ENCODE measurements around the gene PHF10.
"Not testable (repeated sequence)": the region's sequence is repeated elsewhere in the genome, so short reads cannot be mapped to it uniquely, and the experiment has no call there.

The PHF10 gene

GRCh38 chr6:169723200-169723909 is 945 bp downstream of the PHF10 start:
- peak; percentile 61 for DNase-seq (ENCODE audit: low read depth)

DNA sequence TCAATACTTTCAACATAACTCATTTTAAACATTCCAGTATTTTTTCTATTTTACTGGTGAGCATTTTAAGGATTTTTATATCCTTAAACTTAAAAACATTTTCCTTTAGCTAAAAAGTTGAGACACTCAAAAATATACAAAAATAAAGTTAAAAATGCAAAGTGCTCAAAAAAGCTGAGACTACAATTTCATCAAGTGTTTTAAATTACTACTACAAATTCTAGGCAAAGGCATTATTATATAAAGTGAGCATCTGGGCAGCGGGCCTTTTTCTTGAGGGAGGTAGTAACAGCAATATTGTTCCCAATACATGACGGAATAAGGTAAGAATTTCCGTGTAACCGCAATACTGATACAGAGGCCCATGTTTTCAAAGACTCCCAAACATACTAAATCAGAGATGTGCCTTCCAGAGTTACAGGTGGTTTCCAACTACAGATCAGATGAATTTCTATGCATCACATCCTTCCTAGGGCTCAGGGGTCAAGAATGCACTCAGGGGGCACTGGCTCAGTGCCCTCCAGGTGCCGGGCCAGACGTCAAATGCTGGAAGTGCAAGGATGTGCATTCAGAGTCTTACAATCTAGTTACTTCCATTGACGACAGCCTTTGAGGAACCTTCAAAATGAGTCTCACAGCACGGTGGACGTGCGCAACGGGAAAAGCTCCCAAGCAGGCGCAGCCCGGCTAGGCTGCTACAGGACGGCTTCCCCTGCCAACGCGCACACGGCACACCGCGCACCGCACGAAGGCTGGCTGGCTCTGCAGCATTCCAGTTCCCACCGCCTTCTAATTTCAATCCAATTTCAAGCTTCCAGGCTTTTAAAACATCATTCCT is 1.7 kb downstream of the PHF10 start:
- DNase-seq (ENCODE audit: low read depth), result no peak

GRCh38 chr6:169720207-169720855 is 4.0 kb downstream of the PHF10 start:
- no peak for DNase-seq (ENCODE audit: low read depth)

- DNase-seq (ENCODE audit: low read depth), result no peak
Measured at GRCh38 chr6:169719117-169719516, 5.2 kb downstream of the PHF10 start.

GRCh38 chr6:169714595-169714994 is 9.7 kb downstream of the PHF10 start:
- DNase-seq (ENCODE audit: low read depth), result no peak

DNA sequence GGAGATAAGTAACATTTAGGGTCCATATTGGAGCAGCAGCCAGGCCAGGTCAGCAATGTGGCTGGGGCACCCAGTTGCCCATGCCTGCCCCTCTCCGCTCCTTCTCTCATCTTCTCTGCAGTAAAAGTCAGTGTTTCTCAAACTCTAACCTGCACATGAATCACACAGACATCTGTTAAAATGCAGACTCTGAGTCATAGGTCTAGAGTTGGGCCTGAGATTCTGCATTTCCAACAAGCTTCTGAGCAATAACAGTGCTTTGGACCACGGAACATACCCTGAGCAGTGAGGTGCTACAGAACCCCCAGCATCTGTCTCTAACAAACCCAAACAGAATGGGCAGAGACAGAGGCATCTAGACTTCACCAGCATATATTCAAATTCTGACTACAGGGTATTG is 10.1 kb downstream of the PHF10 start:
- DNase-seq (ENCODE audit: low read depth), result no peak

GRCh38 chr6:169710009-169710408 is 14.3 kb downstream of the PHF10 start:
- DNase-seq (ENCODE audit: low read depth), result no peak

GRCh38 chr6:169709293-169709692 is 15.0 kb downstream of the PHF10 start:
- no peak for DNase-seq (ENCODE audit: low read depth)

- no peak for DNase-seq (ENCODE audit: low read depth)
Measured at GRCh38 chr6:169707772-169708171, 16.5 kb downstream of the PHF10 start.

GRCh38 chr6:169702840-169703246 is 21.5 kb downstream of the PHF10 start:
- no peak for DNase-seq (ENCODE audit: low read depth)

DNA sequence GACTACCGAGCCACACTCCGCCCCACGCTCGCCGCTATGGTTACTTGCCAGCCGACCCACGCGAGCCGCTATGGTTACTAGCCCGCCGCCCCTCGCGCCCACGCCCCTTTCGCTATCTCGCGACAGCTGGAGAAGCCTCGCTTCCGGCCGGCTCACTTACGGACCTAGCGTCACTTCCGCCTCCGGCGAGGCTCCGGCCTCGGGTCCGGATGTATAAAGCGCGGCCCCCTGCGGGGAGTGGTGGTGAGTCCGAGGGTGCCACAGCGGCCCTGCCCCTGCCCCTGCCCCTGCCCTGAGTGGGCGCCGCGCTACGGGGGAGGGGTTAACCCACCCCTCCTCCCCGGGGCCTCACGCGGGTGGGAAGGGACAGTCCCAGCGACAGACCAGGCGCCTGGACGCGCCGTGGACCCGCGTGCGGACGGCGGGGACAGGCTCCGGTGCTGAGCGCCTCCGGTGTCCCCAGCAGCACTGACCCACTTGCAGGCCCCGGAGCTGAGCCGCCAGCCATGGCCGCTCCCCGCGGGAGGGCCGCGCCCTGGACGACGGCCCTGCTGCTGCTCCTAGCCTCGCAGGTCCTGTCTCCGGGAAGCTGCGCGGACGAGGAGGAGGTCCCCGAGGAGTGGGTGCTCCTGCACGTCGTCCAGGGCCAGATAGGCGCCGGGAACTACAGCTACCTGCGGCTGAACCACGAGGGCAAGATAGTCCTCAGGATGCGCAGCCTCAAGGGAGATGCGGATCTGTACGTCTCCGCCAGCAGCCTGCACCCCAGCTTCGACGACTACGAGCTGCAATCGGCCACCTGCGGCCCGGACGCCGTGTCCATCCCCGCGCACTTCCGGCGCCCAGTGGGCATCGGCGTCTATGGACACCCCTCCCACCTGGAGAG is 22.1 kb downstream of the PHF10 start, which contains the start of the genes C6orf120 and WDR27:
TSS of gene C6orf120 (plus strand) at position 173 of the 886 bp plus-strand sequence. CDS start at position 507, 334 bp downstream.
TSS of gene WDR27 (minus strand) at position 76 of the 886 bp plus-strand sequence. CDS start 13,024 bp downstream, outside the sequence.
- peak; percentile 99 for DNase-seq (ENCODE audit: low read depth)

DNA sequence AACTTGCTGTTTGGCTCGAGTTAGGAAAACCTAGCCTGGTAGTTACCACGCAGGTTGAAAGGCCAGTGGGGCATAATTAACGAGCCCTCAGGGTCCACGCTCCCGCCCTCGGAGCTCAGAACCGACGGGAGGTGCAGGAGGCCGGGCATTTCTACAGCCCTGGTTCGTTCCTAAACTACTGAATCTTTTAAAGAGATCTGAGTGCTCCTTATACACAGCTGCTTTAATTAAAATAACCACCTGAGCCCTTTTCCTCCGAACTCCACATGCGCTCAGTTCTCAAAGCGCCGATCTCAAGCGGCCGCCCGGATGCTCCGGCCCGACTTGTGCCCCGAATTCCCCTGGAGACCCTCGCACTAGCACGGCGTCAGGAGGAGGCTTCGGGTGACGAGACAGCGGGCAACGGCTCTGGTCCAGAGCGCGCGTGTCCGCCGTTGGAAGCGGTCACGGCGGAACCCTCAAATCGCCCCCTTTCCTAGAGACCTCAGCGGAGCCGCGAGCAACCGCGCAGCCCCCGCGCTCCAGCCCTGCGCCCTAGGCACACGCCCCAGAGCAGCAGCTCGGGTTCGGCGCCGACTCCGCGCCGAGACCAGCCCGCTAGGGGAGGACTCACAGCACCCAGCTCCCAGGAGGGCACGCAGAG is 22.9 kb downstream of the PHF10 start:
- DNase-seq (ENCODE audit: low read depth), result no peak

DNA sequence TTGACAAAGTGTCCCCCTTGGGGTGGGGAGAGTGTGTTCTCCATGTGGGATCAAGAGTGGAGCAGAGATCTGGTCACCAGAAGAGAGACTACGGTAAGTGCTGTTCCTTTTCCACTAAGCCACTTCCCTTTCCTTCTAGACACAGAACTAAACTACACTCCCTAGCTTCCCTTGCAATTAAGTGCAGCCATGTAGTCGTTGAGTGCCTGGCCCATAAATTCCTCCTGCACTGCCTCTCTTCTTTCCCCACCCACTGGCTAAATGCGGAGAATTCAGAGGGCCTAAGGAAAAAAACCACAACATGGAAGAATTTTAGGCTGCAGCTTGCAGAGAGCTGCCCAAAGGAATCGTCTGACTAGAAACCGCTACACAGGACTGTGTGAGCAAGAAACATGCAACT is 24.0 kb downstream of the PHF10 start:
- DNase-seq (ENCODE audit: low read depth), result no peak

DNA sequence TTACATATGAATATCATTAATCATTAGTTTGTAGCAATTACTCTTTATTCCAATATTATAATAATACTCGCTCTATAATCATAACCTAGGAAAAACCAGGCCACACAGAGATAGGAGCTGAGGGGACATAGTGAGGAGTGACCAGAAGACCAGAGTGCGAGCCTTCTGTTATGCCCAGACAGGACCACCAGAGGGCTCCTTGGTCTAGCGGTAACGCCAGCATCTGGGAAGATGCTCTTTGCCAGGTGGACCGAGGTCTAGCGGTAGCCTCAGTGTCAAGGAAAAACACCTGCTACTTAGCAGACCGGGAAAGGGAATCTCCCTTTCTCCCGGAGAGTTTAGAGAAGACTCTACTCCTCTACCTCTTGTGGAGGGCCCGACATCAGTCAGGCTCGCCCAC is 27.2 kb downstream of the PHF10 start:
- not testable (repeated sequence) for DNase-seq (ENCODE audit: low read depth)

DNA sequence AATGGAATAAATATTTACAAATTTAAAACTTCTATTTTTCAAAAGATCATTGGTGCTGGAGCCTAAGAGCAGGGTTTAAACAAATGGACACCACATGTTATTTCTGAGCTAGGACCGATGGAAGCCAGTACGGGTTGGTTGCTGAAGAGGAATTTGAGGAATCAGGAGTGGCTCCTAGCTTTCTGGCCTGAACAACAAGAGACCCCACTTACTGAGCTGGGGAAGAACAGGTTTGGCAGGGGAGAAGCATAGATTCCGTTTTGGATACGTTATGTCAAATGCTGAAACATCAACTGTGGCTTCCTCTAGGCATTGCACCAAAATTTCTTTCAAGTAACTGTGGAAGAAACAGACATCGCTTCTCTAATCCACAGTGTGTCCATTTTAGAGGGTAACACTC is 29.2 kb downstream of the PHF10 start:
- DNase-seq (ENCODE audit: low read depth), result no peak

DNA sequence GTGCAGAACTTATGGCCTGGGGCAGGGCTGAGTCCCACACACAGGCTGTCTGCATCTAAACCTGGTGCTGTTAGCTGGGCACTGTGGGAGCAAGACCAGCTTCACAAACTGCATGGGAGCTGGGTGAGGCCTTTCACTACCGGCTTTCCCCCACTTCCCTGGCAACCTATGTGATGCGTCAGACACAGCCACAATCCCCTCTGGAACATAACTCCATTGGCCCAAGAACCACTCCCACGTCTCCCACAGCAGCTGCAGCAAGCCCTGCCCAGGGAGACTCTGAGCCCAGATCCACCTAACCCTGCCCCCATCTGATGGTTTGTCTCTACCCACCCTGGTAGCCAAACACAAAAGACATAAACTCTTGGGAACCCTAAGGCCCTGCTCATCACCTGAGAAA is 31.8 kb downstream of the PHF10 start:
- no peak for DNase-seq (ENCODE audit: low read depth)

- no peak for DNase-seq (ENCODE audit: low read depth)
Measured at GRCh38 chr6:169691260-169691659, 33.0 kb downstream of the PHF10 start.

- DNase-seq (ENCODE audit: low read depth), result no peak
Measured at GRCh38 chr6:169689287-169689686, 35.0 kb downstream of the PHF10 start.

DNA sequence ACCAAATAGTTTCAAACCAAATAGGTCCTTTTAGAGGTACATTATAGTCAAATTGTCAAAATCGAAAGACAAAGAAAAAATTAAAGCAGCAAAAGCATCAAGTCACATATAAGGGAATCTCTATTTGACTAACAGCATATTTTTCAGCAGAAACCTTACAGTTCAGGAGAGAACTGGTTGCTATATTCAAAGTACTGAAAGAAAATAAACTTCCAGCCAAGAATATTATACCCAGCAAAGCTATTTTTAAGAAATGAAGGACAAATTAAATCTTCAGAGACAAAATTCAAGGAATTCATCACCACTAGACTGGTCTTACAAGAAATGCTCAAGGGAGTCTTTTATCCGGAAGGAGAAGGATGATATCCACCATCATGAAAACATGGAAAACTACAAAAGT is 38.4 kb downstream of the PHF10 start:
- DNase-seq (ENCODE audit: low read depth), result no peak

GRCh38 chr6:169684056-169684455 is 40.2 kb downstream of the PHF10 start:
- DNase-seq (ENCODE audit: low read depth), result no peak

GRCh38 chr6:169678342-169678741 is 46.0 kb downstream of the PHF10 start:
- no peak for DNase-seq (ENCODE audit: low read depth)

Measured in activated T-helper 9 cell treated with anti-CD3 and anti-CD28 coated beads, Interleukin-2, amount 50 U/mL, for 16 hours (primary cell).